Prostate gland (tissue), 2 donors: ENCODE results near the gene TRIP11. TPM values are rescaled to one million over a fixed set of nuclear protein-coding genes. Genes with fewer than 3 reads are reported as not detected.

Experiments used
- DNase-seq: peaks from one replicate; pipeline ENCODE4 v3.0.0-alpha.2; 2019; ENCODE audit warnings: low spot score
- H3K27ac ChIP-seq, 2 donors: fragments of 200-600 bp; sonication (generic); 2 replicates each; pipeline ENCODE4 v1.5.1; 2017 to 2019
- H3K27me3 ChIP-seq: fragments of 200-600 bp; sonication (generic); replicated peaks from 2 replicates; pipeline ENCODE4 v1.5.1; 2019; ENCODE audit not compliant: insufficient read depth
- H3K36me3 ChIP-seq, 2 donors: fragments of 200-600 bp; sonication (generic); 1 replicate in 1 of 2; 2 replicates in 1 of 2; pipeline versions ENCODE4 v1.5.1 to v1.8.1; 2017 to 2019
- H3K4me1 ChIP-seq: fragments of 200-600 bp; sonication (generic); replicated peaks from 2 replicates; pipeline ENCODE4 v1.5.1; 2019
- H3K4me3 ChIP-seq, 2 donors: fragments of 200-600 bp; sonication (generic); 2 replicates each; pipeline ENCODE4 v1.5.1; 2017 to 2019
- H3K9me3 ChIP-seq: fragments of 200-600 bp; sonication (generic); 2 replicates; pipeline ENCODE4 v1.5.1; 2017
- CTCF ChIP-seq, 4 experiments: fragments of 200-600 bp in 2 of 4; fragments of 450-650 bp in 2 of 4; sonication (generic) in 2 of 4; IDR thresholded peaks; 1 replicate in 3 of 4; 2 replicates in 1 of 4; pipeline ENCODE4 v1.5.1; 2016 to 2019; ENCODE audit warnings: antibody characterized with exemption in 4 of 4, mild to moderate bottlenecking in 2 of 4, moderate library complexity in 2 of 4
- POLR2A ChIP-seq: fragments of 450-650 bp; IDR thresholded peaks from one replicate; pipeline ENCODE4 v1.6.1; 2016; ENCODE audit warnings: antibody characterized with exemption, mild to moderate bottlenecking
- POLR2AphosphoS5 ChIP-seq: sonication (generic); formaldehyde crosslinking; IDR thresholded peaks from one replicate; pipeline ENCODE4 v1.6.1; 2017; ENCODE audit warnings: antibody characterized with exemption
- WGBS: methylation state at CpG from one replicate; pipeline ENCODE4 v1.1.5; 2018; 5-methylcytosine and 5-hydroxymethylcytosine counted together
- intact Hi-C: fragments of 100-400 bp; cut with DNase I; formaldehyde crosslinking; loops from one replicate; pipeline ENCODE4 v1.14.2; 2022
- total RNA-seq, 2 donors: library from RNA; depleted of rRNA; stranded (reverse); fragments of >200 nt; gene quantifications; one replicate each; pipeline ENCODE4 v1.1.0, GENCODE V29; 2016

TRIP11 gene
- total RNA-seq, 2 donors from 2014 or later = 27.1 to 42.4 TPM

- DNase-seq = no peak
- Histone ChIP-seq H3K4me3 (no peak overlapping the region), H3K4me1 (no peaks in the 10 kb centered on the region), H3K27ac (no peak overlapping the region), H3K9me3 (no peaks in the 10 kb centered on the region), H3K36me3 (no peaks in the 10 kb centered on the region), H3K27me3 (no peaks in the 10 kb centered on the region)
- intact Hi-C loops = no loop called here
- 87% methylated on average over 10 of the region's 10 CpGs for WGBS
- TF ChIP-seq CTCF (IDR thresholded peaks at IDR 0.05) = no peak
Measured at GRCh38 chr14:91925727-91926121, 114.1 kb downstream of the TRIP11 start.

GRCh38 chr14:91925001-91925726 is 114.7 kb downstream of the TRIP11 start:
- 41% methylated on average over 13 of the region's 13 CpGs for WGBS
- Histone ChIP-seq H3K4me1 (no peaks in the 10 kb centered on the region), H3K4me3 (no peak overlapping the region), H3K36me3 (no peaks in the 10 kb centered on the region), H3K9me3 (no peaks in the 10 kb centered on the region), H3K27ac (no peak overlapping the region), H3K27me3 (no peaks in the 10 kb centered on the region)
- TF ChIP-seq CTCF (IDR thresholded peaks at IDR 0.05) = no peak
- no peak for TF ChIP-seq POLR2AphosphoS5
- no peak for TF ChIP-seq POLR2A
- intact Hi-C loops = no loop called here
- DNase-seq = no peak

GRCh38 chr14:91920526-91920925 is 119.3 kb downstream of the TRIP11 start:
- WGBS = 83% methylated on average over 3 of the region's 3 CpGs
- TF ChIP-seq CTCF (IDR thresholded peaks at IDR 0.05) (no peak), POLR2A (no peak), POLR2AphosphoS5 (no peak)
- Histone ChIP-seq H3K9me3 (no peaks in the 10 kb centered on the region), H3K36me3 (no peaks in the 10 kb centered on the region), H3K27me3 (no peaks in the 10 kb centered on the region), H3K4me3 (no peak overlapping the region), H3K27ac (no peak overlapping the region), H3K4me1 (no peaks in the 10 kb centered on the region)
- no peak for DNase-seq
- intact Hi-C loops = no loop called here

- intact Hi-C loops = no loop called here
- Histone ChIP-seq H3K9me3 (no peaks in the 10 kb centered on the region), H3K27me3 (no peaks in the 10 kb centered on the region), H3K36me3 (no peaks in the 10 kb centered on the region), H3K4me1 (no peaks in the 10 kb centered on the region), H3K4me3 (no peak overlapping the region), H3K27ac (no peak overlapping the region)
- TF ChIP-seq CTCF (IDR thresholded peaks at IDR 0.05) (no peak), POLR2A (no peak), POLR2AphosphoS5 (no peak)
- no peak for DNase-seq
- WGBS = 28% methylated on average over 4 of the region's 4 CpGs
Measured at GRCh38 chr14:91919814-91920213, 120.0 kb downstream of the TRIP11 start.

- Histone ChIP-seq H3K4me3 (no peak overlapping the region), H3K9me3 (no peaks in the 10 kb centered on the region), H3K27me3 (no peaks in the 10 kb centered on the region), H3K36me3 (no peaks in the 10 kb centered on the region), H3K27ac (no peak overlapping the region), H3K4me1 (no peaks in the 10 kb centered on the region)
- TF ChIP-seq CTCF (IDR thresholded peaks at IDR 0.05) (no peak), POLR2AphosphoS5 (no peak), POLR2A (no peak)
- intact Hi-C loops = no loop called here
- 77% methylated on average over 5 of the region's 5 CpGs for WGBS
- DNase-seq = no peak
Measured at GRCh38 chr14:91918186-91918883, 121.5 kb downstream of the TRIP11 start.
